Mammary epithelial cell (primary cell): ENCODE measurements around the gene IFT172.

Experiments
- CTCF ChIP-seq, 2 donors: IDR thresholded peaks in 1 of 2; conservative IDR thresholded peaks in 1 of 2; 2 replicates each; pipeline ENCODE4 v1.5.1; 2011 to 2012; ENCODE audit warnings: inconsistent platforms in 2 of 2, low read length in 2 of 2, mild to moderate bottlenecking in 2 of 2, control low read depth in 1 of 2, low read depth in 1 of 2; ENCODE audit not compliant: insufficient read depth in 1 of 2; ENCODE audit errors: extremely low read depth in 1 of 2
- EZH2 ChIP-seq: IDR thresholded peaks from 2 replicates; pipeline ENCODE4 v1.6.1; 2012; ENCODE audit warnings: low read length, inconsistent platforms, borderline replicate concordance

GRCh38 chr2:27442920-27443282, 46.6 kb downstream of the IFT172 start:
- TF ChIP-seq CTCF (conservative IDR thresholded peaks at IDR 0.05 in 1 of 2, IDR thresholded peaks at IDR 0.05 in 1 of 2; ENCODE audit: extremely low read depth in 1 of 2, insufficient read depth in 1 of 2, low read depth in 1 of 2, low read length in 2 of 2) (no peak), EZH2 (no peak)
